ENCODE results near the gene AKR1C2.
"Not testable (repeated sequence)": the region's sequence is repeated elsewhere in the genome, so short reads cannot be mapped to it uniquely, and the experiment has no call there.

- not testable (repeated sequence) for TF ChIP-seq POLR2AphosphoS2 (IDR thresholded peaks at IDR 0.05; ENCODE audit: low read length); ZFP1 (CRISPR knock-in tag; IDR thresholded peaks at IDR 0.05); CREB1 (IDR thresholded peaks at IDR 0.05); CREB1 (CRISPR knock-in tag; IDR thresholded peaks at IDR 0.05); GTF2B (IDR thresholded peaks at IDR 0.05; ENCODE audit: extremely low read depth, insufficient read length); NR4A1 (CRISPR knock-in tag; IDR thresholded peaks at IDR 0.05); NR4A1 (tag; IDR thresholded peaks at IDR 0.05); BRD9 (IDR thresholded peaks at IDR 0.05; ENCODE audit: low read depth, partially characterized antibody); YY1 (IDR thresholded peaks at IDR 0.05; ENCODE audit: borderline replicate concordance in 1 of 3, control insufficient read depth in 1 of 3, extremely low read depth in 1 of 3, insufficient read depth in 3 of 3, insufficient read length in 1 of 3, insufficient replicate concordance in 2 of 3, low read depth in 1 of 3, low read length in 2 of 3)
Observed at GRCh38 chr10:5004030-5004385, 351 bp upstream of the AKR1C2 start.

All from K562 (cell line).